GM12873 (cell line): Measurements from ENCODE around the gene MLPH.

Source experiments
- CTCF ChIP-seq: IDR thresholded peaks from 2 replicates; pipeline ENCODE4 v1.5.1; 2012; ENCODE audit warnings: low read depth, mild to moderate bottlenecking, moderate library complexity, low read length, control low read depth; ENCODE audit not compliant: insufficient read depth; ENCODE audit errors: missing control alignments

Gene MLPH

GRCh38 chr2:237549643-237550415 is 62.8 kb downstream of the MLPH start:
- no peak for TF ChIP-seq CTCF

GRCh38 chr2:237551071-237551574 is 64.1 kb downstream of the MLPH start:
- no peak for TF ChIP-seq CTCF

- no peak for TF ChIP-seq CTCF
These were observed 65.9 kb downstream of the MLPH start for GRCh38 chr2:237552908-237553307.

GRCh38 chr2:237553948-237554347 is 66.9 kb downstream of the MLPH start:
- no peak for TF ChIP-seq CTCF

- TF ChIP-seq CTCF: no peak
These were observed 68.5 kb downstream of the MLPH start for GRCh38 chr2:237555560-237555959.

- TF ChIP-seq CTCF: no peak
These were observed 70.0 kb downstream of the MLPH start for GRCh38 chr2:237556773-237557632.

- TF ChIP-seq CTCF: no peak
These were observed 70.6 kb downstream of the MLPH start for GRCh38 chr2:237557633-237558015.
